Right cardiac atrium (tissue), 5 donors: ENCODE results near the gene PIK3R1. TPM values are rescaled to one million over a fixed set of nuclear protein-coding genes. Genes with fewer than 3 reads are reported as not detected.
A peak's percentile ranks its signal among the peaks of the same experiment; 100 is the strongest.

ENCODE experiments used
- ATAC-seq, 2 donors: fragments of 200-7000 bp; cut with Tn5 transposase; one replicate each; pipeline versions ENCODE4 v1.8.0 to v1.9.1; 2020; ENCODE audit warnings: moderate library complexity in 2 of 2, mild to moderate bottlenecking in 1 of 2
- DNase-seq, 3 donors: peaks; one replicate each; pipeline ENCODE4 v3.0.0-alpha.2; 2020
- H3K27ac ChIP-seq: one replicate; pipeline ENCODE4 v1.5.1; 2013; ENCODE audit warnings: mild to moderate bottlenecking, low read length, control low read depth, moderate library complexity
- H3K27me3 ChIP-seq: one replicate; pipeline ENCODE4 v1.6.1; 2013; ENCODE audit not compliant: control insufficient read depth, insufficient read depth
- H3K4me1 ChIP-seq: one replicate; pipeline ENCODE4 v1.6.1; 2013; ENCODE audit warnings: low read length; ENCODE audit not compliant: control insufficient read depth, insufficient read depth
- H3K4me3 ChIP-seq: one replicate; pipeline ENCODE4 v1.5.1; 2013; ENCODE audit warnings: low read length, control low read depth
- H3K9me3 ChIP-seq: one replicate; pipeline ENCODE4 v1.6.1; 2013; ENCODE audit warnings: low read length; ENCODE audit not compliant: control insufficient read depth
- WGBS: extraction: QIAGEN DNeasy Blood & Tissue Kit; methylation state at CpG from one replicate; pipeline ENCODE4 v1.1.7; 2013; 5-methylcytosine and 5-hydroxymethylcytosine counted together
- intact Hi-C, 4 donors: fragments of 100-400 bp; cut with DNase I; formaldehyde crosslinking; loops; one replicate each; pipeline versions ENCODE4 v1.11.0 to v1.14.0; 2022 to 2023
- polyA plus RNA-seq: library from polyadenylated mRNA; stranded (reverse); fragments of 200-250 nt; gene quantifications from one replicate; pipeline ENCODE4 v1.2.3, GENCODE V29; 2013
- total RNA-seq, 4 donors: library from RNA; stranded (reverse); fragmentation: NEBNext Ultra II Directional; extraction: Animal tissue kit (Norgen Biotek cat#: 25700); gene quantifications; one replicate each; pipeline ENCODE4 v1.2.1, GENCODE V29; 2021
- donor health status: healthy with polysubstance abuse.
- donor health status: DM: no; HTN: yes; CAD: no.
- donor health status: DM: no; HTN: no; CAD: no.
- donor health status: DM: no; HTN: yes; CAD: no; lungs with severe emphysema.
- donor health status: DM: yes; HTN: yes; CAD: no.

PIK3R1 gene
- total and polyA plus RNA-seq, 5 donors, result 29.7 to 170 (median 105) TPM

GRCh38 chr5:68251804-68252522, 36.4 kb downstream of the PIK3R1 start:
- Histone ChIP-seq H3K9me3 (no peaks in the 10 kb centered on the region), H3K4me3 (peak overlapping the region; percentile 30), H3K4me1 (peaks cover 29% of the 10 kb centered on the region), H3K27me3 (no peaks in the 10 kb centered on the region), H3K27ac (peak overlapping the region; percentile 83)
- ATAC-seq (peak; percentile 76 to 77), DNase-seq (peak in 2 of 3 donors; percentile 33 to 63)
- 61% methylated on average over 6 of the region's 6 CpGs for WGBS
- intact Hi-C loops, result loop anchor here (5.0 to 10.0 kb wide), 3 partner anchors 447 to 1007 kb away; no protein-coding TSS in a partner anchor

- H3K4me1 ChIP-seq, result peaks cover 28% of the 10 kb centered on the region
- no peaks in the 10 kb centered on the region for H3K27me3 ChIP-seq
- H3K27ac ChIP-seq, result peak overlapping the region; percentile 2
- ATAC-seq (peak; percentile 72 to 85), DNase-seq (peak; percentile 48 to 71 (median 69))
- intact Hi-C loops, result loop anchor here (5.0 to 10.0 kb wide), 3 partner anchors 448 to 1008 kb away; no protein-coding TSS in a partner anchor
- WGBS, result 36% methylated on average over 6 of the region's 6 CpGs
- peak overlapping the region; percentile 30 for H3K4me3 ChIP-seq
- no peaks in the 10 kb centered on the region for H3K9me3 ChIP-seq
Observed at GRCh38 chr5:68252673-68253623, 37.4 kb downstream of the PIK3R1 start.

GRCh38 chr5:68253624-68254585, 38.3 kb downstream of the PIK3R1 start:
- ATAC-seq (no peak), DNase-seq (no peak)
- H3K9me3 ChIP-seq, result no peaks in the 10 kb centered on the region
- H3K4me3 ChIP-seq, result no peak overlapping the region
- H3K27ac ChIP-seq, result no peak overlapping the region
- intact Hi-C loops, result loop anchor here (5.0 to 10.0 kb wide), 3 partner anchors 449 to 1009 kb away; no protein-coding TSS in a partner anchor
- H3K4me1 ChIP-seq, result peaks cover 32% of the 10 kb centered on the region
- no peaks in the 10 kb centered on the region for H3K27me3 ChIP-seq
- WGBS, result 60% methylated on average over 6 of the region's 6 CpGs

GRCh38 chr5:68254810-68255209, 39.3 kb downstream of the PIK3R1 start:
- H3K9me3 ChIP-seq, result no peaks in the 10 kb centered on the region
- H3K27ac ChIP-seq, result peak overlapping the region; percentile 57
- ATAC-seq (no peak), DNase-seq (no peak)
- no peaks in the 10 kb centered on the region for H3K27me3 ChIP-seq
- WGBS, result 32% methylated on average over 1 of the region's 1 CpG
- H3K4me1 ChIP-seq, result peaks cover 32% of the 10 kb centered on the region
- H3K4me3 ChIP-seq, result no peak overlapping the region
- intact Hi-C loops, result loop anchor here (5.0 to 10.0 kb wide), 3 partner anchors 450 to 1010 kb away; no protein-coding TSS in a partner anchor

- Histone ChIP-seq H3K4me3 (no peak overlapping the region), H3K4me1 (peaks cover 25% of the 10 kb centered on the region), H3K27ac (peak overlapping the region; percentile 30), H3K27me3 (no peaks in the 10 kb centered on the region), H3K9me3 (no peaks in the 10 kb centered on the region)
- WGBS, result 38% methylated on average over 6 of the region's 6 CpGs
- intact Hi-C loops, result loop anchor here in 2 of 4 donors (10.0 kb wide), 2 partner anchors 451 to 1011 kb away; no protein-coding TSS in a partner anchor
- no peak for ATAC-seq
- no peak for DNase-seq
Observed at GRCh38 chr5:68255305-68256120, 40.0 kb downstream of the PIK3R1 start.

GRCh38 chr5:68257210-68257609, 41.7 kb downstream of the PIK3R1 start:
- no peaks in the 10 kb centered on the region for H3K9me3 ChIP-seq
- ATAC-seq, result no peak
- no peak overlapping the region for H3K4me3 ChIP-seq
- H3K27me3 ChIP-seq, result no peaks in the 10 kb centered on the region
- DNase-seq, result no peak
- WGBS, result 63% methylated on average over 3 of the region's 3 CpGs
- H3K4me1 ChIP-seq, result peaks cover 18% of the 10 kb centered on the region
- intact Hi-C loops, result loop anchor here in 2 of 4 donors (10.0 kb wide), 2 partner anchors 452 to 1012 kb away; no protein-coding TSS in a partner anchor
- peak overlapping the region; percentile 59 for H3K27ac ChIP-seq

GRCh38 chr5:68258531-68258930, 43.0 kb downstream of the PIK3R1 start:
- 61% methylated on average over 4 of the region's 4 CpGs for WGBS
- Histone ChIP-seq H3K4me3 (no peak overlapping the region), H3K27ac (peak overlapping the region; percentile 14), H3K27me3 (no peaks in the 10 kb centered on the region), H3K4me1 (peaks cover 16% of the 10 kb centered on the region), H3K9me3 (no peaks in the 10 kb centered on the region)
- ATAC-seq (peak; percentile 29 to 39), DNase-seq (no peak)
- intact Hi-C loops, result loop anchor here in 2 of 4 donors (10.0 kb wide), 2 partner anchors 454 to 1014 kb away; no protein-coding TSS in a partner anchor

- intact Hi-C loops, result loop anchor here (10.0 kb wide), 4 partner anchors 45 to 1015 kb away; partner anchors contain the start of gene PIK3R1 (in 1 of the 4)
- peak in 1 of 2 donors; percentile 27 for ATAC-seq
- Histone ChIP-seq H3K27ac (peak overlapping the region; percentile 77), H3K9me3 (no peaks in the 10 kb centered on the region), H3K4me1 (peaks cover 20% of the 10 kb centered on the region), H3K4me3 (no peak overlapping the region), H3K27me3 (no peaks in the 10 kb centered on the region)
- DNase-seq, result no peak
- WGBS, result 44% methylated on average over 2 of the region's 2 CpGs
Observed at GRCh38 chr5:68259700-68260099, 44.1 kb downstream of the PIK3R1 start.

GRCh38 chr5:68260467-68260866, 44.9 kb downstream of the PIK3R1 start:
- 83% methylated on average over 3 of the region's 3 CpGs for WGBS
- H3K4me3 ChIP-seq, result no peak overlapping the region
- intact Hi-C loops, result loop anchor here in 2 of 4 donors (10.0 kb wide), 2 partner anchors 46 to 446 kb away; partner anchors contain the start of gene PIK3R1 (in 1 of the 2)
- no peaks in the 10 kb centered on the region for H3K27me3 ChIP-seq
- peaks cover 25% of the 10 kb centered on the region for H3K4me1 ChIP-seq
- no peaks in the 10 kb centered on the region for H3K9me3 ChIP-seq
- ATAC-seq, result no peak
- peak overlapping the region; percentile 20 for H3K27ac ChIP-seq
- no peak for DNase-seq
